NOMO-1 treated with DMSO at 0.1 percent for 48 hours (cell line): ENCODE measurements around the gene CRTAC1.

Source experiments
- DNase-seq: peaks from one replicate; lab custom pipeline; 2025; ENCODE audit not compliant: unreplicated experiment; lab: John Stamatoyannopoulos, UW

CRTAC1 gene

GRCh38 chr10:97974526-97975525, 55.6 kb downstream of the CRTAC1 start:
- no peak for DNase-seq

GRCh38 chr10:97974100-97974499, 56.3 kb downstream of the CRTAC1 start:
- DNase-seq: no peak

- DNase-seq: no peak
Measured at GRCh38 chr10:97969538-97970079, 60.8 kb downstream of the CRTAC1 start.

- DNase-seq: no peak
Measured at GRCh38 chr10:97964748-97965147, 65.7 kb downstream of the CRTAC1 start.

- no peak for DNase-seq
Measured at GRCh38 chr10:97961945-97962344, 68.5 kb downstream of the CRTAC1 start.

GRCh38 chr10:97960269-97961056, 70.0 kb downstream of the CRTAC1 start:
- no peak for DNase-seq

- no peak for DNase-seq
Measured at GRCh38 chr10:97949462-97949861, 81.0 kb downstream of the CRTAC1 start.

- DNase-seq: no peak
Measured at GRCh38 chr10:97948822-97949221, 81.6 kb downstream of the CRTAC1 start.

GRCh38 chr10:97944772-97945171, 85.6 kb downstream of the CRTAC1 start:
- DNase-seq: no peak

GRCh38 chr10:97943294-97943693, 87.1 kb downstream of the CRTAC1 start:
- DNase-seq: no peak

GRCh38 chr10:97940534-97940933, 89.9 kb downstream of the CRTAC1 start:
- no peak for DNase-seq

- no peak for DNase-seq
Measured at GRCh38 chr10:97939446-97939990, 90.9 kb downstream of the CRTAC1 start.

- DNase-seq: no peak
Measured at GRCh38 chr10:97937928-97938327, 92.5 kb downstream of the CRTAC1 start.

- no peak for DNase-seq
Measured at GRCh38 chr10:97937054-97937453, 93.4 kb downstream of the CRTAC1 start.

GRCh38 chr10:97936126-97936525, 94.3 kb downstream of the CRTAC1 start:
- no peak for DNase-seq

- no peak for DNase-seq
Measured at GRCh38 chr10:97932932-97933530, 97.4 kb downstream of the CRTAC1 start.

- no peak for DNase-seq
Measured at GRCh38 chr10:97931041-97931440, 99.4 kb downstream of the CRTAC1 start.

GRCh38 chr10:97928897-97929296, 101.5 kb downstream of the CRTAC1 start:
- no peak for DNase-seq

- no peak for DNase-seq
Measured at GRCh38 chr10:97927622-97928021, 102.8 kb downstream of the CRTAC1 start.

- DNase-seq: no peak
Measured at GRCh38 chr10:97926055-97926454, 104.4 kb downstream of the CRTAC1 start.
